ENCODE measurements around the gene WRNIP1.

DNA sequence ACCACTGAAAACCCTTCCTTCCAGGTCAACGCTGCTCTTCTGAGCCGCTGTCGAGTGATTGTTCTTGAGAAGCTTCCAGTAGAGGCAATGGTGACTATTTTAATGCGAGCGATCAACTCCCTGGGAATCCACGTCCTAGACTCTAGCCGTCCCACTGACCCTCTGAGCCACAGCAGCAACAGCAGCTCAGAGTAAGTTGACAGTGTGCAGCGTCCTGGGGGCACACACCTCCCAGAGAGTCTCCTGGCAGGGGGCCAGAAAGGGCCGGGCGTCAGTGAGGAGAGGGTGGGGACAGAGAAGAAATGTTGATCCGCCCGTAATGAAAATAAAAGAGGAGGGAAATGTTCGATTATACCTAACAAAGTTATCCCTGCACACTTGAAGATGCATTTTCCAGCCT lies 5.0 kb downstream of the WRNIP1 start:
- no peak for TF ChIP-seq POLR2A (IDR thresholded peaks at IDR 0.05)
- TF ChIP-seq, protein P1, sequence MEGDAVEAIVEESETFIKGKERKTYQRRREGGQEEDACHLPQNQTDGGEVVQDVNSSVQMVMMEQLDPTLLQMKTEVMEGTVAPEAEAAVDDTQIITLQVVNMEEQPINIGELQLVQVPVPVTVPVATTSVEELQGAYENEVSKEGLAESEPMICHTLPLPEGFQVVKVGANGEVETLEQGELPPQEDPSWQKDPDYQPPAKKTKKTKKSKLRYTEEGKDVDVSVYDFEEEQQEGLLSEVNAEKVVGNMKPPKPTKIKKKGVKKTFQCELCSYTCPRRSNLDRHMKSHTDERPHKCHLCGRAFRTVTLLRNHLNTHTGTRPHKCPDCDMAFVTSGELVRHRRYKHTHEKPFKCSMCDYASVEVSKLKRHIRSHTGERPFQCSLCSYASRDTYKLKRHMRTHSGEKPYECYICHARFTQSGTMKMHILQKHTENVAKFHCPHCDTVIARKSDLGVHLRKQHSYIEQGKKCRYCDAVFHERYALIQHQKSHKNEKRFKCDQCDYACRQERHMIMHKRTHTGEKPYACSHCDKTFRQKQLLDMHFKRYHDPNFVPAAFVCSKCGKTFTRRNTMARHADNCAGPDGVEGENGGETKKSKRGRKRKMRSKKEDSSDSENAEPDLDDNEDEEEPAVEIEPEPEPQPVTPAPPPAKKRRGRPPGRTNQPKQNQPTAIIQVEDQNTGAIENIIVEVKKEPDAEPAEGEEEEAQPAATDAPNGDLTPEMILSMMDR (IDR thresholded peaks at IDR 0.05) = no peak
